Lower leg skin (tissue), 4 donors: ENCODE data around the gene VWA5A. TPM values are rescaled to one million over a fixed set of nuclear protein-coding genes. Genes with fewer than 3 reads are reported as not detected.

Experiments
- DNase-seq, 2 donors: peaks; one replicate each; pipeline ENCODE4 v3.0.0-alpha.2; 2019; ENCODE audit warnings: low spot score in 2 of 2
- H3K4me3 ChIP-seq: fragments of 200-600 bp; sonication (generic); 2 replicates; pipeline ENCODE4 v1.5.1; 2017; ENCODE audit warnings: mild to moderate bottlenecking, low read depth; ENCODE audit not compliant: poor library complexity, severe bottlenecking
- CTCF ChIP-seq, 3 donors: fragments of 450-650 bp; IDR thresholded peaks; one replicate each; pipeline ENCODE4 v1.5.1; 2016; ENCODE audit warnings: antibody characterized with exemption in 3 of 3, mild to moderate bottlenecking in 3 of 3, moderate library complexity in 2 of 3
- POLR2A ChIP-seq, 2 donors: fragments of 450-650 bp; IDR thresholded peaks; one replicate each; pipeline ENCODE4 v1.6.1; 2016 to 2017; ENCODE audit warnings: antibody characterized with exemption in 2 of 2, mild to moderate bottlenecking in 1 of 2, moderate library complexity in 1 of 2
- WGBS, 2 donors: methylation state at CpG; one replicate each; pipeline ENCODE4 v1.1.5; 2018; 5-methylcytosine and 5-hydroxymethylcytosine counted together
- intact Hi-C: fragments of 100-400 bp; cut with DNase I; formaldehyde crosslinking; loops from one replicate; pipeline ENCODE4 v1.15.0; 2023; ENCODE audit warnings: low total_unique reads
- total RNA-seq, 4 donors: library from RNA; depleted of rRNA; stranded (reverse); fragments of >200 nt; gene quantifications; one replicate each; pipeline ENCODE4 v1.1.0, GENCODE V29; 2016

Gene VWA5A
- total RNA-seq, 4 donors from 2014 or later: 16.4 to 27.4 (median 24.0) TPM

- H3K4me3 ChIP-seq: no peak overlapping the region
- no peak for TF ChIP-seq CTCF (IDR thresholded peaks at IDR 0.05)
- no peak for TF ChIP-seq POLR2A (IDR thresholded peaks at IDR 0.05)
- intact Hi-C loops: loop anchor here (2.0 kb wide), 1 partner anchor 25 kb away; no protein-coding TSS in a partner anchor
- DNase-seq: no peak
Measured at GRCh38 chr11:124110201-124110600, 5.0 kb upstream of the VWA5A start.

DNA sequence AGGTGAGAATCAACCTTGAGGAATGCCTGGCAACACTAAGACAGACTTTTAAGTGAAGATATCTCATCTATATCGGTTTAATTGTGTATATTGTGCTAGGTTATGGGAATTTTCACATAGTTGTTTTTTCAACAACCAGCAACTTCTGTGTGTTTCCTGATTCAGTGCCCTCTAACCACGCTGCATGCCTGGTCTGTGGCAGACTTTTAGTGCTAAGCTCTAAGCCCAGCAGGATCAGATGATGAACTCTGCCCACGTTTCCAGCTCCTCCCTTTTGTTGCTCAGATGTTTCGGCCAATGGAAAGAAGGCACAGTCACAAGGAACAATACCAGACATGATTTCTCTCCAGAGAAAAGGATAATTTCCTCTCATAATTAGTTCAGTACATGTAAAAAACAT is 1.4 kb upstream of the VWA5A start:
- TF ChIP-seq CTCF (IDR thresholded peaks at IDR 0.05) (no peak), POLR2A (IDR thresholded peaks at IDR 0.05) (no peak)
- WGBS, 2 donors: 23 to 36% methylated on average over 4 of the region's 4 CpGs
- DNase-seq: no peak
- H3K4me3 ChIP-seq: no peak overlapping the region
- intact Hi-C loops: no loop called here

DNA sequence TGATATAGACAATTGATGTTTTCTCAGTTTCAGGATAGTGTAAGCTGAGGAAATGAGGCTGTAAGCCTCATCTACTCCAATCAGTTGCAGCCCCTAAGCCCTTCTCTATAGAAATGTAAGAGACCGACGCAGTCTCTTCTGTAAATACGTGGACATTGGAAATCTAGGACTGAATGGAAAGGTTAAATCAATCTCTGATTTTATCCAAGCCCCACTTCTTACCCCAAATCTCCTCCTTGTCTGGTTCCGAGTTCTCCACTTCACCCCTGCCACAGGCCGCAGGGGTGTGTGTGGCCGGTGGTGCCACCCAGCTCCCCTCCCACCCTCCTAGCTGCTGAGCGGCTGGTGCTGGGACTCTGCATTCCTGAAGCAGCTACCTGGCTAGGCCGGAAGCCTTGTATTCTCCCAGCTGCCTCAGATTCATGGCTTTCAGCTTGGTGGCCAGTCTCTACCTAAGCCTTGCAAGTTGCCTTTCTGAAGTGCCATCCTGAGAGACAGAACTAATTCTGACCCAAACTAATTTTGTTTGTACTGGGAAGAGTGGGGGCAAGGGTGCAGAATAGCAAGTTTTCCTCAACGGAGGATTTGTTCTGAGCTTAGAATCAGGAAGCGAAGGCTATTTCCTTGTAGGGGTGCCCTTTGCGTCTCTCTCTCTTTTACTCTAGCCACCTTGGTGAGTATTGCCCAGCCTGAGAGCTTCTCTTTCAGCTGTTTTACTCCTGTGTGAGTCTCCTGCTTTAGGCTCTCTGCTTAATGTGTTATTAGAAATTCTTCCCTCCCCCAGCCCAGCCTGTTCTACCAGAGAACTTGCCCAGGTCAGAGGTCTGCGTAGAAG is 749 bp downstream of the VWA5A start:
- no peak for TF ChIP-seq POLR2A (IDR thresholded peaks at IDR 0.05)
- TF ChIP-seq CTCF (IDR thresholded peaks at IDR 0.05): no peak
- peak overlapping the region; percentile 40 for H3K4me3 ChIP-seq
- intact Hi-C loops: no loop called here
- DNase-seq: no peak
- 11 to 12% methylated on average over 12 of the region's 12 CpGs for WGBS, 2 donors

- TF ChIP-seq POLR2A (IDR thresholded peaks at IDR 0.05) (no peak), CTCF (IDR thresholded peaks at IDR 0.05) (no peak)
- no peak overlapping the region for H3K4me3 ChIP-seq
- DNase-seq: no peak
- intact Hi-C loops: no loop called here
- 31 to 35% methylated on average over 2 of the region's 2 CpGs for WGBS, 2 donors
Measured at GRCh38 chr11:124119103-124119502, 3.9 kb downstream of the VWA5A start.

GRCh38 chr11:124120891-124121290 is 5.6 kb downstream of the VWA5A start:
- intact Hi-C loops: no loop called here
- WGBS, 2 donors: 84 to 88% methylated on average over 4 of the region's 4 CpGs
- no peak for DNase-seq
- no peak overlapping the region for H3K4me3 ChIP-seq
- TF ChIP-seq POLR2A (IDR thresholded peaks at IDR 0.05) (no peak), CTCF (IDR thresholded peaks at IDR 0.05) (no peak)

DNA sequence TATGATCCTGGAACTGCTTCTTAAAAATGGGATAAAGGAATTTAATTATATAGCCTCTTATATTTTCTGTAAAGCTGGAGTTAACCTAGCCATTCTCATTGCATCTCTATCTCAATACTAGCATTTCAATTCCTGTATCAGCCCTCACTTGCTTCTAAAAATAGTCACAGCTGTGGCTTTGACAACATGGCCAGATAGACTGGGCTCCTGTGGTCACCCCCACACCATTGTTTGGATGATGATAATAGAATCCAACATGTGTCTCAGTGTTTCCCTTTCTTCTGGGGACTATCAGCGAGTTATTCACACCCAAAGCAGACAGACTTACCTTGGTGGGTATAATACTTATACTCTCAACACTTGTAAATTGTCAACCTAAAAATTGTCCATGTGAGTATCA is 6.9 kb downstream of the VWA5A start:
- DNase-seq: no peak
- H3K4me3 ChIP-seq: no peak overlapping the region
- WGBS, 2 donors: 94 to 96% methylated on average over 1 of the region's 1 CpG
- no peak for TF ChIP-seq POLR2A (IDR thresholded peaks at IDR 0.05)
- TF ChIP-seq CTCF (IDR thresholded peaks at IDR 0.05): no peak
- intact Hi-C loops: no loop called here
